GM23338 (cell line): ENCODE measurements around the gene EXOC4. TPM values are rescaled to one million over a fixed set of nuclear protein-coding genes. Genes with fewer than 3 reads are reported as not detected.

Source experiments
- ATAC-seq: fragments of 200-7000 bp; cut with Tn5 transposase; 3 replicates; pipeline ENCODE4 v1.9.1; 2020
- DNase-seq: peaks from one replicate; pipeline ENCODE4 v3.0.0-alpha.2; 2015; ENCODE audit warnings: low spot score
- H2AFZ ChIP-seq: fragments of 200-600 bp; sonication (generic); 2 replicates; pipeline ENCODE4 v1.8.0; 2016; ENCODE audit warnings: antibody characterized with exemption, mild to moderate bottlenecking, moderate library complexity
- H3F3A ChIP-seq: fragments of 200-600 bp; sonication (generic); replicated peaks from 2 replicates; pipeline ENCODE4 v1.8.0; 2017; ENCODE audit warnings: antibody characterized with exemption, mixed run types, low read depth
- H3K27ac ChIP-seq: fragments of 200-600 bp; sonication (generic); 2 replicates; pipeline ENCODE4 v1.6.1; 2016; ENCODE audit warnings: low read depth
- H3K27me3 ChIP-seq: fragments of 200-600 bp; sonication (generic); 2 replicates; pipeline ENCODE4 v1.8.0; 2016; ENCODE audit warnings: mild to moderate bottlenecking, mixed run types, moderate library complexity; ENCODE audit not compliant: insufficient read depth
- H3K36me3 ChIP-seq: fragments of 200-600 bp; sonication (generic); 2 replicates; pipeline ENCODE4 v1.8.0; 2016; ENCODE audit warnings: mild to moderate bottlenecking; ENCODE audit not compliant: insufficient read depth
- H3K4me1 ChIP-seq: fragments of 200-600 bp; sonication (generic); 2 replicates; pipeline ENCODE4 v1.8.0; 2016; ENCODE audit warnings: mild to moderate bottlenecking, moderate library complexity; ENCODE audit not compliant: insufficient read depth
- H3K4me2 ChIP-seq: fragments of 200-600 bp; sonication (generic); 2 replicates; pipeline ENCODE4 v1.7.1; 2017; ENCODE audit warnings: mixed run types
- H3K4me3 ChIP-seq: fragments of 200-600 bp; sonication (generic); 2 replicates; pipeline ENCODE4 v1.6.1; 2016; ENCODE audit warnings: mixed run types
- H3K79me2 ChIP-seq: fragments of 200-600 bp; sonication (generic); replicated peaks from 2 replicates; pipeline ENCODE4 v1.8.0; 2017; ENCODE audit warnings: mild to moderate bottlenecking; ENCODE audit not compliant: insufficient read depth
- H3K9me2 ChIP-seq: fragments of 200-600 bp; sonication (generic); 2 replicates; pipeline ENCODE4 v1.8.0; 2017; ENCODE audit not compliant: insufficient read depth
- H4K20me1 ChIP-seq: fragments of 200-600 bp; sonication (generic); replicated peaks from 2 replicates; pipeline ENCODE4 v1.8.0; 2017; ENCODE audit warnings: mild to moderate bottlenecking; ENCODE audit not compliant: insufficient read depth
- H3K27ac Mint-ChIP-seq: 2 replicates; pipeline ENCODE4 v1.8.0; 2020; ENCODE audit warnings: inconsistent platforms, mild to moderate bottlenecking, moderate library complexity, mixed read lengths
- H3K27me3 Mint-ChIP-seq: 3 replicates; pipeline ENCODE4 v1.8.0; 2022; ENCODE audit warnings: low read depth, mild to moderate bottlenecking, moderate library complexity, mixed read lengths, inconsistent platforms; ENCODE audit not compliant: insufficient read depth, poor library complexity
- H3K36me3 Mint-ChIP-seq: 3 replicates; pipeline ENCODE4 v1.8.0; 2021; ENCODE audit warnings: low read depth, mild to moderate bottlenecking, inconsistent platforms, moderate library complexity, mixed read lengths
- H3K4me1 Mint-ChIP-seq: 3 replicates; pipeline ENCODE4 v1.8.0; 2020; ENCODE audit warnings: mild to moderate bottlenecking, inconsistent platforms, mixed read lengths
- H3K4me3 Mint-ChIP-seq: 3 replicates; pipeline ENCODE4 v1.8.0; 2021; ENCODE audit warnings: moderate library complexity, mild to moderate bottlenecking, inconsistent platforms, mixed read lengths
- H3K9me3 Mint-ChIP-seq: 3 replicates; pipeline ENCODE4 v1.8.0; 2020; ENCODE audit warnings: moderate library complexity, mild to moderate bottlenecking, inconsistent platforms, mixed read lengths
- EZH2 ChIP-seq: fragments of 200-600 bp; sonication (generic); IDR thresholded peaks from one replicate; pipeline ENCODE4 v1.8.0; 2017; ENCODE audit warnings: antibody characterized with exemption, mild to moderate bottlenecking, low read depth; ENCODE audit not compliant: unreplicated experiment
- EZH2phosphoT487 ChIP-seq: fragments of 200-600 bp; sonication (generic); IDR thresholded peaks from one replicate; pipeline ENCODE4 v1.8.1; 2018; ENCODE audit warnings: antibody characterized with exemption; ENCODE audit not compliant: unreplicated experiment
- JUNB ChIP-seq: IDR thresholded peaks from one replicate; pipeline ENCODE4 v1.6.1; 2016; ENCODE audit warnings: antibody characterized with exemption; ENCODE audit not compliant: unreplicated experiment
- NANOG ChIP-seq: IDR thresholded peaks from 2 replicates; pipeline ENCODE4 v1.6.1; 2016; ENCODE audit warnings: antibody characterized with exemption, borderline replicate concordance
- POLR2AphosphoS5 ChIP-seq: IDR thresholded peaks from 2 replicates; pipeline ENCODE4 v1.6.1; 2016; ENCODE audit warnings: antibody characterized with exemption, low read depth
- STAT1 ChIP-seq: IDR thresholded peaks from one replicate; pipeline ENCODE4 v1.6.1; 2016; ENCODE audit warnings: antibody characterized with exemption; ENCODE audit not compliant: unreplicated experiment
- ZNF114 ChIP-seq: fragments of 250-450 bp; sonication (Bioruptor Pico); IDR thresholded peaks from 2 replicates; pipeline ENCODE4 v1.5.0; 2020; ENCODE audit warnings: mild to moderate bottlenecking, moderate library complexity
- ZNF331 ChIP-seq: fragments of 250-450 bp; sonication (Bioruptor Pico); IDR thresholded peaks from 2 replicates; pipeline ENCODE4 v1.5.0; 2020; ENCODE audit warnings: low read depth, mild to moderate bottlenecking, moderate library complexity
- polyA plus RNA-seq: library from polyadenylated mRNA; unstranded; fragments of >200 nt; fragmentation: Nextera tagmentation; extraction: Ambion mirVana; gene quantifications from 2 replicates; pipeline ENCODE4 v1.2.1, GENCODE V29; 2016
- total RNA-seq: library from RNA; depleted of rRNA; stranded (reverse); fragments of >200 nt; shearing (Covaris generic); gene quantifications from 2 replicates; pipeline ENCODE4 v1.2.3, GENCODE V29; 2014
- TF ChIP-seq, protein P1 (sequence below): IDR thresholded peaks from 2 replicates; pipeline ENCODE4 v1.6.1; 2016; ENCODE audit warnings: antibody characterized with exemption
- TF ChIP-seq, protein P2 (sequence below): IDR thresholded peaks from one replicate; pipeline ENCODE4 v1.6.1; 2018; ENCODE audit warnings: antibody characterized with exemption; ENCODE audit not compliant: unreplicated experiment
- TF ChIP-seq, protein P3 (sequence below), 2 experiments: fragments of 200-600 bp in 1 of 2; sonication (generic) in 1 of 2; conservative IDR thresholded peaks; 2 replicates each; pipeline versions ENCODE4 v1.5.1 to v1.6.1; 2016 to 2017; ENCODE audit warnings: antibody characterized with exemption in 2 of 2, low read depth in 2 of 2, mild to moderate bottlenecking in 2 of 2, moderate library complexity in 1 of 2

EXOC4 gene
- total and polyA plus RNA-seq, 2 experiments from 2014 or later = 37.5 to 52.7 TPM

DNA sequence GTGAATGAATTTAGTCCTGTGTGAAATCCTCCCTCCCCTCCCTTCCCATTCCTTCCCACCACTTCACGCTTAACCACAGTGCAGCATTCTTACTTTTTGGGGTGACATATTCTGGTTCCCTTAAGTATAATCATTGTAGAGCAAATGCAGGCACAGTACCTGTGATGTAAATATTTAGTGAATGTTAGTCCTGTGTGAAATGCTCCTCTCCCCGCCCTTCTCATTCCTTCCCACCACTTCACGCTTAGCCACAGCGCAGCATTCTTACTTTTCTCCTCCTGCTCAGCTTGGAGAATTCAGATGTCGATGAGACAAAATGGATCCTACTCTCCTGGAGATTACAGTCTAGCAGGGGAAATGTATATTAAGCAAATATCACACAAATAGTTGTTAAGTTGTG, 258.8 kb downstream of the EXOC4 start:
- no peaks in the 10 kb centered on the region for H4K20me1 ChIP-seq
- H3K36me3 ChIP-seq = no peaks in the 10 kb centered on the region
- no peak overlapping the region for H2AFZ ChIP-seq
- H3K4me1 Mint-ChIP-seq = peaks cover 17% of the 10 kb centered on the region
- no peaks in the 10 kb centered on the region for H3K79me2 ChIP-seq
- H3K9me2 ChIP-seq = no peaks in the 10 kb centered on the region
- no peaks in the 10 kb centered on the region for H3K9me3 Mint-ChIP-seq
- H3K4me2 ChIP-seq = no peak overlapping the region
- no peak for ATAC-seq
- DNase-seq = no peak
- H3K27me3 ChIP-seq = no peaks in the 10 kb centered on the region
- no peaks in the 10 kb centered on the region for H3K36me3 Mint-ChIP-seq
- H3K27ac ChIP-seq = no peak overlapping the region
- H3K4me3 ChIP-seq = no peak overlapping the region
- no peak overlapping the region for H3K4me3 Mint-ChIP-seq
- H3K4me1 ChIP-seq = peaks cover 7% of the 10 kb centered on the region
- TF ChIP-seq POLR2AphosphoS5 (no peak), STAT1 (no peak), EZH2phosphoT487 (no peak), JUNB (no peak), ZNF114 (no peak), NANOG (no peak), EZH2 (no peak), ZNF331 (CRISPR knock-in tag) (no peak)
- TF ChIP-seq, protein P1, sequence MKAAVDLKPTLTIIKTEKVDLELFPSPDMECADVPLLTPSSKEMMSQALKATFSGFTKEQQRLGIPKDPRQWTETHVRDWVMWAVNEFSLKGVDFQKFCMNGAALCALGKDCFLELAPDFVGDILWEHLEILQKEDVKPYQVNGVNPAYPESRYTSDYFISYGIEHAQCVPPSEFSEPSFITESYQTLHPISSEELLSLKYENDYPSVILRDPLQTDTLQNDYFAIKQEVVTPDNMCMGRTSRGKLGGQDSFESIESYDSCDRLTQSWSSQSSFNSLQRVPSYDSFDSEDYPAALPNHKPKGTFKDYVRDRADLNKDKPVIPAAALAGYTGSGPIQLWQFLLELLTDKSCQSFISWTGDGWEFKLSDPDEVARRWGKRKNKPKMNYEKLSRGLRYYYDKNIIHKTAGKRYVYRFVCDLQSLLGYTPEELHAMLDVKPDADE = no peak
- TF ChIP-seq, protein P2, sequence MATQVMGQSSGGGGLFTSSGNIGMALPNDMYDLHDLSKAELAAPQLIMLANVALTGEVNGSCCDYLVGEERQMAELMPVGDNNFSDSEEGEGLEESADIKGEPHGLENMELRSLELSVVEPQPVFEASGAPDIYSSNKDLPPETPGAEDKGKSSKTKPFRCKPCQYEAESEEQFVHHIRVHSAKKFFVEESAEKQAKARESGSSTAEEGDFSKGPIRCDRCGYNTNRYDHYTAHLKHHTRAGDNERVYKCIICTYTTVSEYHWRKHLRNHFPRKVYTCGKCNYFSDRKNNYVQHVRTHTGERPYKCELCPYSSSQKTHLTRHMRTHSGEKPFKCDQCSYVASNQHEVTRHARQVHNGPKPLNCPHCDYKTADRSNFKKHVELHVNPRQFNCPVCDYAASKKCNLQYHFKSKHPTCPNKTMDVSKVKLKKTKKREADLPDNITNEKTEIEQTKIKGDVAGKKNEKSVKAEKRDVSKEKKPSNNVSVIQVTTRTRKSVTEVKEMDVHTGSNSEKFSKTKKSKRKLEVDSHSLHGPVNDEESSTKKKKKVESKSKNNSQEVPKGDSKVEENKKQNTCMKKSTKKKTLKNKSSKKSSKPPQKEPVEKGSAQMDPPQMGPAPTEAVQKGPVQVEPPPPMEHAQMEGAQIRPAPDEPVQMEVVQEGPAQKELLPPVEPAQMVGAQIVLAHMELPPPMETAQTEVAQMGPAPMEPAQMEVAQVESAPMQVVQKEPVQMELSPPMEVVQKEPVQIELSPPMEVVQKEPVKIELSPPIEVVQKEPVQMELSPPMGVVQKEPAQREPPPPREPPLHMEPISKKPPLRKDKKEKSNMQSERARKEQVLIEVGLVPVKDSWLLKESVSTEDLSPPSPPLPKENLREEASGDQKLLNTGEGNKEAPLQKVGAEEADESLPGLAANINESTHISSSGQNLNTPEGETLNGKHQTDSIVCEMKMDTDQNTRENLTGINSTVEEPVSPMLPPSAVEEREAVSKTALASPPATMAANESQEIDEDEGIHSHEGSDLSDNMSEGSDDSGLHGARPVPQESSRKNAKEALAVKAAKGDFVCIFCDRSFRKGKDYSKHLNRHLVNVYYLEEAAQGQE = no peak
- TF ChIP-seq, protein P3, sequence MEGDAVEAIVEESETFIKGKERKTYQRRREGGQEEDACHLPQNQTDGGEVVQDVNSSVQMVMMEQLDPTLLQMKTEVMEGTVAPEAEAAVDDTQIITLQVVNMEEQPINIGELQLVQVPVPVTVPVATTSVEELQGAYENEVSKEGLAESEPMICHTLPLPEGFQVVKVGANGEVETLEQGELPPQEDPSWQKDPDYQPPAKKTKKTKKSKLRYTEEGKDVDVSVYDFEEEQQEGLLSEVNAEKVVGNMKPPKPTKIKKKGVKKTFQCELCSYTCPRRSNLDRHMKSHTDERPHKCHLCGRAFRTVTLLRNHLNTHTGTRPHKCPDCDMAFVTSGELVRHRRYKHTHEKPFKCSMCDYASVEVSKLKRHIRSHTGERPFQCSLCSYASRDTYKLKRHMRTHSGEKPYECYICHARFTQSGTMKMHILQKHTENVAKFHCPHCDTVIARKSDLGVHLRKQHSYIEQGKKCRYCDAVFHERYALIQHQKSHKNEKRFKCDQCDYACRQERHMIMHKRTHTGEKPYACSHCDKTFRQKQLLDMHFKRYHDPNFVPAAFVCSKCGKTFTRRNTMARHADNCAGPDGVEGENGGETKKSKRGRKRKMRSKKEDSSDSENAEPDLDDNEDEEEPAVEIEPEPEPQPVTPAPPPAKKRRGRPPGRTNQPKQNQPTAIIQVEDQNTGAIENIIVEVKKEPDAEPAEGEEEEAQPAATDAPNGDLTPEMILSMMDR (conservative IDR thresholded peaks at IDR 0.05; ENCODE audit: low read depth in 2 of 2) = no peak
- no peaks in the 10 kb centered on the region for H3K27me3 Mint-ChIP-seq
- no peaks in the 10 kb centered on the region for H3F3A ChIP-seq
- H3K27ac Mint-ChIP-seq = no peak overlapping the region
